Ureter (tissue), 1 donor: ENCODE measurements around the gene KLF11. TPM values are rescaled to one million over a fixed set of nuclear protein-coding genes. Genes with fewer than 3 reads are reported as not detected.

Experiments
- DNase-seq: peaks from one replicate; pipeline ENCODE4 v3.0.0-alpha.2; 2020; ENCODE audit warnings: low spot score
- total RNA-seq: library from RNA; stranded (reverse); gene quantifications from one replicate; pipeline ENCODE4 v1.2.4, GENCODE V29; 2023
- donor health status: DM: yes; HTN: yes; CAD: no.

KLF11 gene
- total RNA-seq: 18.8 TPM

DNA sequence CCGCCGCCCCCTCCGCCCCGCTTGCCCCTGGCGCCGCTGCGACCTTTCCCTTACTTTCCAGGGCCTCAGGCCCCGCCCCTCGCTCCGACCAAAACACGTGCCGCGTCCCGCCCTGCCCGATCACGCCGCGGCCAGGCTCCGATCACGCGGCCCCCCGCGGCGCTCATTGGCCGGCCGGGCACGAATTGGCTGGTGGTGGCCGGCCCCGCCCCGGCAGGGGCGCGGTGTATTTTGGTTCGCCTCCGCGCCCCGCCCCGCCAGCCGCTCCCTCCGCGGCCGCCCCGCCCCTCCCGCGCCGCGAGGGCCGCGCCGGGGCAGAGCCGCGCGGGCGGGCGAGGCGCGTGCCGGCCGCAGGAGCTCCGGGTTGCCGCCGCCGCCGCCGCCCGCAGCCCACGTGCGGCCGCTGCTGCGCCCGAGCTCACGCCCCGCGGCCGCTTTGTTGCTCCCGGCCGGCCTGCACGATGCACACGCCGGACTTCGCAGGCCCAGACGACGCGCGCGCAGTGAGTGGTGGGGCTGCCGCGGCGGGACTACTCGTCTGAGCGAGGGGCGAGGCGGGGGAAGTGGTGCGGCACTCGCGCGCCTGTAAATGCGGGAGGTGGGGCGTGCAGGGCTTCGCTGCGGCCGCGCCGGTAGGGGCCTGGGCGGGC, at the start of gene KLF11:
Gene KLF11 (plus strand): TSS at position 295 of the 650 bp plus-strand sequence. CDS start 167 bp downstream, at position 462.
- peak; percentile 92 for DNase-seq

DNA sequence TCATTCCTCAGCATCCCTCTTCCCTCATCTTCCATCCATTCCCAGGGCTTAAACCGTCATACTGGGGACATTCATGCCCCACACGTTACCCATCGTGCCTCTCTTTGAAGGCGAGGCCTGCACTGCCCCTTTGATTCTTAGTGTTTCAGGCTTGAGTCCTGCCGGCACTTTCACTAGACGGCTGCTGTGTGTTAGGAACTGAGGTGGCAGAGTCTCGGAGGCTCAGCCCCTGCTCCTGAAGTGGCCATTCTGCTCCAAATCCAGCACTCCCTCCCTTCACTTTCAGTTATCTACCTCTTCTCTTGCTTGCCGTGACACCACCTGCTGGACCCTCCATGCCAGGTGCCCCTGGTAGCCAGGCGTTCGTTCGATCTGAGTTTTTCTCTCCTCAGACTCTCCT, 48.9 kb upstream of the KLF11 start:
- DNase-seq: no peak

DNA sequence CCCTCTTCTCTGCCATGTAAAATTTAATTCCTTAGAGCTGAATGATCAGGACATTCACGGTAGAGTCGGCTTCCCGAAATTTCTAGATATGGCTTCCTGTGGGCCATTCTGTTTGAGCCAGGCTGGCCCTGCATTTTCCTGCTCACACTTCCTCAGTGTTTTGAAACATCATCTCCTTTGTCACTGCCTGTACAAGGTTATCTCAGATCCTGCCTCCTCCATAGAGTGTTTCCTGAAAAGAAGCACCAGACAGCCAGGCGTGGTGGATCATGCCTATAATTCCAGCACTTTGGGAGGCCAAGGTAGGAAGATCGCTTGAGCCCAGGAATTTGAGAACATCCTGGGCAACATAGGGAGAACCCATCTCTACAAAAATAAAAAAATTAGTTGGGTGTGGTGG, 48.3 kb upstream of the KLF11 start:
- no peak for DNase-seq

DNA sequence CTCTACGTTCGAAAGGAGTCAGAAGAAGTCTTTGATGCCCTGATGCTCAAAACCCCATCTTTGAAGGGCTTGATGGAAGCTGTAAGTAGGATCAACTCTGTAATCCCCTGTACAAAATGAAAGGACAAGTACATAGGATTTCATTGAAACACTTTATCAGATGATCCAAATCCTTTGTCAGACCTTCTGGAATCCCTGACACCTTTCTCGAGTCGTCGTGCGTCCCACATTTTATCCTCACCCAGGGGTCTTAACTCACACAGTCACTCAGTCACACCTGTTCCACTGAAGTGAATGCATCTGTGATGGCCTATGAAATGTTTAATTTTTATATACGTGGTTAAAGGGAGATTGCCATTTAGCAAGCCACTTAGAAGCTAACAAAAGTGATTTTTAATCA, 47.0 kb upstream of the KLF11 start:
- DNase-seq: no peak

DNA sequence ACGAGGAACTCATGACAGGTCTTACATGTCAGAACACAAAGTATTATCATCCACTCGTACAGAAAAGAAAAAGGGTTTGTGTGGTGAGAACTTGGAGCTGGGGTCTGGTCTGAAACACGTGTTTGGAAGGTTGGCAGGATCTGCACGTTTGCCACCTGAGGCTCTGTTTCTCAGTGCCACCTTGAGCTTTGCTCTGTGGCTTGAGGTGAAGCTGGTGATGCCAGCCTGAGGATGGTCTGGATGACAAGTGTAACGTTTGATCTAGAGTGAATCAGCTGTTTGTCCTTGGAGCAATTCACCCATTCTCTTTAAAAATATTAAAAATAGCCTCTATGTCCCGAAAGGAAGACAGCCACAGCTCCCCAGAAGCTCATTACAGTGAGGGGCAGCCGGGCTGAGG, 45.4 kb upstream of the KLF11 start:
- no peak for DNase-seq

DNA sequence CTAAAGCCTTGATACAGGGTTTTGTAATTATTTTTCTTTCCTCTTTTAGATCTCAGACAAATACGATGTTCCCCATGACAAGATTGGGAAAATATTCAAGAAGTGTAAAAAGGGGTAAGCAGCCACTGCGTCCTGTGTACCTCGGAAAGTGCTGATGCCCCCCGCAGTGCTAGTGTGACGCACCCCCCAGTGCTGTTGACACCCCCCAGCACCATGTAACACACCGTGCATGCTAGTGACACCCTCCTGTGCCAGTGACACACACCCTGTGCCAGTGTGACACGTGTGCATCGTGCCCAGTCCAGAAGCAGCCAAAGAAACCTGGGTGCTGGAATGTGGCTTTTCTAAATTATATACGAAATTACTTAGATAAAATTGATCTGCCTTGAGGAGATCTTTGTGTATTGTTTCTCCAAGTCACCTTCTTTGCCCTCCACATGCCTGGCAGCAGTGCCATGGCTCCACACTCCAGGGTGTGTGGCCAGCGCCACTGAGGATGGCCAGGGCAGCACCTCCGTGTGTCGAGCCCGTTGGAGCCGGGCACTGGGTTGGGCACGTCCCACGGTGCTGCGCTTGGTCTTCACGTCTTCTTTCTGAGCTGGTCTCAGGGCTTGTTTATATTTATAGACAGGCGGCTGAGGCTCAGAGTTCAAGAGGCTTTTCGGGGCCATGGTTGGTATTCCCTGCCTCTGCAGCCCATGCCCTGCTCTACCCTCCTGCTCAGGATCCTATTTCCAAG, 44.3 kb upstream of the KLF11 start:
- DNase-seq: no peak

DNA sequence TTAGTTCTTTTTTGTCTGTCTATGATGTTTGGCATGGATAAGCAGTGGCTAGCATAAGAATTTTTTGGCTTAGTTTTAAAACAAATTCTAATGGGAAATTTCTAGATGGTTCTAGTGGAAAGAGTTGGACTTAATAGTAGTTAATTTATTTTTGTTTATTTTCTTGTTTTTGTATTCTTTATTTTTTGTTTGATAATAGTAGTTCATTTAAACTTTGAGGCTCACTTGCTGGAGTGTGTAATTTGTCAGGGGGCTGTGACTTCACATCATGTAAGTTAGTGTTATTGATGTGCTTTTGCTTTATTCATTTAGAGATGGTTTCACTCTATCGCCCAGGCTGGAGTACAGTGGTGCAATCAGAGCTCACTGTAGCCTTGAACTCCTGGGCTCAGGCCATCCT, 43.7 kb upstream of the KLF11 start:
- DNase-seq: no peak

DNA sequence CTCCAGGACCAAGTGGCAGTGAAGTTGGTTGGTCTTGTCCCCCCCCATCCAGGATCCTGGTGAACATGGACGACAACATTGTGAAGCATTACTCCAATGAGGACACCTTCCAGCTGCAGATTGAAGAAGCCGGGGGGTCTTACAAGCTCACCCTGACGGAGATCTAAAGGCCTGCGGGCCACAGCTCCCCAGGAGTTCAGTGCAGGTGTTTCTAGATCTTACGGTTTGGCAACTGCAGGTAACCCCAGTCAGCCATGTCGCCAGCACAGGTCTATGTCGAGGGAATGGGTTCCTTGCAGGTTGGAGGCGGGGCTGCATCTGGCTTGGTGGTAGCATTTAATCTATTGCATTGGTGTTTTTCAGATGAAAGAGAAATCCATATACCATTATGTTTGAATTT, 42.8 kb upstream of the KLF11 start:
- no peak for DNase-seq

DNA sequence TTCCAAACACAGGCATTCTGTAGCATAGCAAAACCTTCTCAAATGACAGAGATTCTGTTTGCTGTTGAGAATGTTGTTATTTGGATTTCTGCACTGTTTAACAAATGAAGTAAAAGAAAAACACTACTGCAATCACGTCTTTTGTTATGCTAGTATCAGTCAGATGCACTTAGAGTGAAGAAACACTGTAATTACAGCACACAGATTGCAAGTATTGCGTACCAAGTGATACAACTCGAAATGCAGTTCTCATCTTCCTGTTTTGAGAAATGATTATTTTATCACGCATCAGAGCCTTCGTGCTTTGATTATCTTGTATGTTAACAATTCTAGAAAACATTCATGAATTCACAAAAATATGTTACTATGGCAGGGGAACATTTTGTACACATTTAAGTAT, 41.8 kb upstream of the KLF11 start:
- no peak for DNase-seq

DNA sequence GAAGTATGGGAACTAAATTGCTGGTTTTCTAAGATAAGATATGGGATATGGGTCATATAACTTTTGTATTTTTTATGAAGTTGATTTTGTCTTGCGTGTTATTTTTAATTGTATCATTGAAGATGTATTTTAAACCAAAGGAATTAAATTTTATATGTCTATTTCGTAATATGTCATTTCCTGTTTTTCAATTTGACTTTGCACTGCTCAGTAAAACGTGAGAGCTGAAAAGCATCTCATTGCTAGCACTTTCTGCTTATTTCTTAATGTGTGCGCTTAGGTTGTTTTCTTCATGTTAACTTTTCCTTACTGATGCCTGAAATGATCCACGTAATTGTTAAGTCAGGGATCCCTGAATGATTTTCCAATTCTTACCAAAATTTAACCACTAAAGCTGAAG, 41.2 kb upstream of the KLF11 start:
- no peak for DNase-seq

DNA sequence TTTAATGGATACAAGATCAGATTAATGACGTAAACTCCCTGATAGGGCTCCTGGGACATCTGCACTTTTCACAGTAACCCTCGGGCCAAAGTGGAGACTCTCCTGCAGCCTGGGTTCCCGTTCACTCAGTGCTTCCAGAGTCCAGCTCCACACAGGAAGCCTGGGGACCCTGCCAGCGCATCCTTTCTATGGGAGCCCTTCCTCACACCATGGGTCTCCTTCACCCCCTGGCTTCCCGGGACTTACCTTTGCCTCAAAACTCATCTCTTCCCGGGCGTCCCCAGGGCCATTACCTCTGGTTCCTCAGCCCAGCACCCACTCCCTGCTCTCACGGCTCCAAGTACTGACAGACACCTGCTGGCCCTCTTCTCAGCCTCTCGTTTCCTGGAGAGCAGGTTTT, 40.7 kb upstream of the KLF11 start:
- DNase-seq: no peak

DNA sequence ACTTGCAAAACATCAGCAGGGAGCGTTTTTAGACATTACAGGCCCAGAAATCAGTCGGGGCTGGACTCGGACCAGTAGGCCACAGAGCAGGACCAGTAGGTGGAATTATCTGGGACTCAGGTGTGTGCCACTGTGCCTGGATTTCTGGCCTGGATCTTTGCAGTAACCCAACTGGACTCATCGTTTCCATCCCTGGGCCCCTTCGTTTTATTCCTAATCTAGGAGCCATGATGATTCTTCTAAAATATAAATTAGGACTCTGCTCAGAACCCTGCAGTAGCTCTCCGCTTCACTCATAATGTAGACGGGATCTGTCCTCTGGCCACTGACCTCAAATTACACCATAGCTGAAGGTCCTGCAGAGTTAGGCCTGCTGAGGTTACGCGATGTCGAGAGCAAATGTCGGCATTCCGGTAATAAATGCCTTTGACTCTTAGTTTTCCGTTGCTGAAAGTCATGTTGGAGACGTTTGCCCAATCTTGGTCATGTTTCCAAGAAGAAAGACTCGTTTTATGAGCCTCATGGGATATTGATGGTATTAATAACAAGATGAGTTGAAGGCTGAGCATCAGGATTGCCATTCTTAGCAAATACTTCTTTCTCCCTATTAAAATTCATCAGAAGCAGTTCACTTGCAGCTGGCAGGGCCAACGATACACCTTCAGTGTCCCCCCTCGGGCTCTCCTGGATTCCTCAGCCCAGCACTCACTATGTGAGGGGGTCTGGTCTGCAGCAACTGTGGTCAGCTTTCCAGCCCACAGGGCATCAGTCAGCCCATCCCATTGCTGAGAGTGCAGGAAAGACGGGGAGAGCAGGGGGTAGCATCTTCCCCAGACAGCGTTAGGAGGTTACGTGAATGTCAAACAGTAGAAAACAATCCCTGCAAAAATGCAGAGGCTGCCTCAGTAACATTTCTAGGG, 39.9 kb upstream of the KLF11 start:
- DNase-seq: no peak

DNA sequence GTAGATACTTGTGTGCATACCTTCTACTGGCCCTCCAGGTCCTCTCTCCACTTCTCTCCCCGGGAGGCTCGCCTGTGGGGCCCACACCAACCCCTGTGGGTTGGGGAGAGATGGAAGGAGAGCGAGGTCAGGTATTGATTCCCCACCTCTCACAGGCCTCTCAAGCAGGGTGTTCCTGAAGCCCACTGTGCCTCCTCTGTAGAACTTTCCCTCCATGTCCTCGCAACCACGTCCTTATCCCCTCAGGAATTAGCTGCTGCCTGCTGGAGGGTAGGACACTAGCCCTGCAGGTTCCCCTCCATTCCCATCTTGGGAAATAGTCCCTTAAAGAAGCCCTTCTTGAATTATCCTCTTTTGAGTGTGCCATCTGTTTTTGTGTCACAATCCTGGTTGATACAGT, 38.9 kb upstream of the KLF11 start:
- no peak for DNase-seq

DNA sequence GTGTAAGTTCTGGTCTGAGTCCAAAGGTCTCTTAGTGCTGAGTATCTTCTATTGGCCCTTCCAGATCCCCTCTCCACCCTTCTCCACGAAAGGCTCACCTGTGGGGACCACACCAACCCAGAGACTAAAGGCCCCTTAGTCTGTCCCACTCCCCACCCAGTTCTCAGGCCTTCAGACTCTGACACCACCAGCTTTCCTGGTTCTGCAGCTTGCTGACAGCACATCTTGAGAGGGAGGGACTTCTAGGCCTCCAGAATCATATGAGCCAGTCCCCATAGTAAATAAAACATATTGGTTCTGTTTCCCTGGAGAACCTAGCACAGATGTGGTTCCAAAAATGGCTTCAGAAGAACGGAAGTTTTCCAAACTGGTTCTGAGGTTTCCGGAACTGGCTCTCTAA, 38.5 kb upstream of the KLF11 start:
- no peak for DNase-seq

DNA sequence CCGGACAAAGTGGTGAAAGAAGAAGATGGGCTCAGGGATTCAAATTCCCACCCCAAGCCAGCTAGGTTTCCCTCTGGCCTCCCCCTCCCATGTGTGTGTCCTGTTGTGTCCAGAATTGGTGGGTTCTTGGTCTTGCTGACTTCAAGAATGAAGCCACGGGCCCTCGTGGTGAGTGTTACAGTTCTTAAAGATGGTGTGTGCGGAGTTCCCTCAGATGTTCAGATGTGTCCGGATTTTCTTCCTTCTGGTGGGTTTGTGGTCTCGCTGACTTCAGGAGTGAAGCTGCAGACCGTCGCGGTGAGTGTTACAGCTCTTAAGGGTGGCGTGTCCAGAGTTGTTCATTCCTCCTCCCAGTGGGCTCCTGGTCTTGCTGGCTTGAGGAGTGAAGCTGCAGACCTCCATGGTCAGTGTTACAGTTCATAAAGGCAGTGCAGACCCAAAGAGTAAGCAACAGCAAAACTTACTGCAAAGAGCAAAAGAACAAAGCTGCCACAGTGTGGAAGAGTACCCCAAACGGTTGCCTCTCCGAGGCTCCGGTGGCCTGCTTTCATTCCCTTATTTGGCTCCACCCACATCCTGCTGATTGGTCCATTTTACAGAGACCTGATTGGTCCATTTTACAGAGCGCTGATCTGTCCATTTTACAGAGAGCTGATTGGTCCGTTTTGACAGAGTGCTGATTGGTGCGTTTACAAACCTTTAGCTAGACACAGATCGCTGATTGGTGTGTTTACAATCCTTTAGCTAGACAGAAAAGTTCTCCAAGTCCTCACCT, 37.7 kb upstream of the KLF11 start:
- DNase-seq: no peak

DNA sequence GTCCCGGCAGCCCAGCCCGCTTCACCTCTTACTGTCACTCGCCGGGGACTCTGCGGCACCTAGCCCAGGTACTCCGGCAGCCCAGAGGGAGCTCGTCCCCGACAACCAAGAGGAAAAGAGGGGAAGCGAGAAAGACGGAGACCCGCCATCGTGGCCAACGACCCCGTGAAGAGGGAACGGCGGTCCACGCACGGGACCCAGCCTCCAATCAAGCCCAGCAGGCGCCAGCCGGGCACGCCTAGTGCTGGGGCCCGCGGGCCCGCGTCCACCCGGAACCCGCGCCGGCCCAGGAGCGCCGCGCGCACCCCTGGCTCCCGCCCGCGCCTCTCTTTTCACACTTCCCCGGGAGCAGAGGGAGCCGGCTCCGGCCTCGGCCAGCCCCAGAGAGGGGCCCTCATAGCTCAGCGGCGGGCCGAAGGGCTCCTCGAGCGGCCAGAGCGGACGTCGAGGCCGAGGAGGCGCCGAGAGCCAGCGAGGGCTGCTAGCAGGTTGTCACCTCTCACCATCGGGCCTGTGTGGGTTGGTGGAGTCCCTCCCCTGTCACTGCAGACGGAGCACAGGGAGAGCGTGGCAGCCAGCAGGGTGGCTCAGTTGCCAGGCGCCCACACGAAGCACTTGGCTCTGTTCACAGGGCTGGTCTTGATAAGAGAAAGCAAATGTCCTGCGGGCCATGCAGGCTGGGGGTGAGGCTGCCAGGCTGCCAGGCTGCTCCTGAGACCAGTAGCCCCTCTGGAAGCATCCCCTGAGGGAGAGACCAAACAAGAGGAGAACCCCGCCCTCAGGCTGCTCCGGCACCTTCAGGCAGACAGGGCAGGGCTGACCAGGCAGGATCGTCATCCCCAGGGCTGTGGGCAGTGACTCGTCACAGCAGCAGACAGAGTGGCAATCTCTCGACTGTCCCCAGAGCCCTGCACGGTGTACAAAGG, 36.9 kb upstream of the KLF11 start:
- DNase-seq: no peak

DNA sequence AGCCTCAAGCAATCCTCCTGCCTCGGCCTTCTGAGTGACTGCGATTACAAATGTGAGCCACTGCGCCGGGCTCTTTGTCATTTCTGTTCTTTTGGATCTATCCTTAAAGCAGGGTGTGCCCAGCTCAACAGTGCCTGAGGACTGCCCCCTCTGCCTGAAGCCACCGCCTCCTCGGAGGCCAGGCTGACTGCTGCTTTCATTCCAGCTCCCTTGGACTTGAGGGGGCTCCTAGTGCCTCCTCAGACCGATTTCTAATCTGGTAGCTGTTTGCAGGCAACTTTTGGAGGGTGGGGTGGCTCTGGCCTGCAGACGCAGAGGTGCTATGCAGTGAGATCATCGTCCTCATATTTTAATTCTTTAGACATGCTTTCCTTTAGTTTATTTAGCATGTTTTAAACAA, 35.9 kb upstream of the KLF11 start:
- DNase-seq: no peak

DNA sequence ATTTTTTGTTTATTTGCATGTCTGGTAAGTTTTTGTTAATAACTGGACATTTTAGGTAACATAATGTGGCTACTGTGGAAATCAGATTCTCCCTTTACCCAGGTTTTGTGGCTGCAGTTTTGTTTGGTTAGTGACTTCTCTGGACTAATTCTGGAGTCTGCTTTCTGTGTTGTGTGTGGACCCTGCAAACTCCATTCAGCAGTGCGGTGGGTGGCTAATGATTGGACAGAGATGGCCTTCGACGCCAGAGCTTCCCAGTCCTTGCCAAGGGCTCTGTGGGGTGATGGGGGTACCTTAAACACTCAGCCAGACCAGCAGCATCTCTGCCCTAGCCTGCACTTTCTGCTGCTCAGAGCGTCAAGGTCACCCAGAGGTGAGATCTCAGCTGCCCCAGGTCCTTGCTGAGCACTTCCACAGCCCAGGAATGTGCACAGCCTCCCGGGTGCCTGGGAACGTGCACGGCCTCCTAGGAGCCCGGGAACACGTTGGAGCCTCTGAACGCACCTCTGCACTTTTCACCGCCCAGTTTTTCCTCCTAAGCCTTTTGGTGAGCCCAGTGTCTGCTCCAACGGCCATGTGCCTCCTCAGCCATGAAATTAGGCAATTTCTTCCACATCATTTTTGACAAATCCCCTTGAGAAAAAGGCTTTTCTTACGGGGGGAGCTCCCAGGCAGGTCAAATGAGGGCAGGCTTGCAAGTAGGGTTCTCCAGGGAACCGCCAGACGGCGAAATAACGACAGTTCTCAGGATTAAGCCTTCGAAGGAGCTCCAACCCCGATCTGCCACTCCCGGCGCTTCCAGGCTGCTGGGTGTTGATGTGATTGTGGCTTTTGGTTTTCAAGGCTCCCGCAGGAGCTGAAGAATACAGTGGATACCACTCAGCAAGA, 35.2 kb upstream of the KLF11 start:
- no peak for DNase-seq

DNA sequence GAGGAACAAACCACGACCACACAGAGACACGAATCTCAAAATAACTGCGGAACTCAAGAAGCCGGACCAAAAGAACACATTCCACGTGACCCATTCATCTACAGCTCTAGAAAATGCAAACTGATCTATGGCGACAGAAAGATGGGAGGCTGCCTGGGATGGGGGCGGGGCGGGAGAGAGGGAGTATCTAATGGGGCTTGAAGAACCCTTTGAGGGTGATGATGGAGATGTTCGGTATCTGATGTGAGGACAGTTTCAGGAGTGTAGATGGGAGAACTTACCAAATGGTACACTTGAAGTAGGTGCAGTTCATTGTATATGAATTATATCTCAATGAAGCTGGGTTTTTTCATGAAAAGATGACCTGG, 34.6 kb upstream of the KLF11 start:
- no peak for DNase-seq
